Neural cell (in vitro differentiated cells): Measurements from ENCODE around the gene PLXNA4.

Experiments
- CTCF ChIP-seq: fragments of 450-650 bp; IDR thresholded peaks from 2 replicates; pipeline ENCODE4 v1.5.1; 2014; ENCODE audit warnings: antibody characterized with exemption, mild to moderate bottlenecking, moderate library complexity; ENCODE audit not compliant: poor library complexity, severe bottlenecking
- EP300 ChIP-seq: fragments of 450-650 bp; conservative IDR thresholded peaks from 2 replicates; pipeline ENCODE4 v1.6.1; 2014; ENCODE audit warnings: antibody characterized with exemption, mild to moderate bottlenecking, moderate library complexity; ENCODE audit not compliant: poor library complexity, severe bottlenecking
- SMC3 ChIP-seq: fragments of 450-650 bp; conservative IDR thresholded peaks from 2 replicates; pipeline ENCODE4 v1.6.1; 2014; ENCODE audit warnings: antibody characterized with exemption, mild to moderate bottlenecking, moderate library complexity; ENCODE audit not compliant: poor library complexity

- no peak for TF ChIP-seq CTCF
- TF ChIP-seq EP300 = no peak
- no peak for TF ChIP-seq SMC3
These were observed 464.2 kb downstream of the PLXNA4 start for GRCh38 chr7:132112106-132112505.
